Sciatic nerve (tissue), 2 donors: ENCODE data around the gene RAP1A. TPM values are rescaled to one million over a fixed set of nuclear protein-coding genes. Genes with fewer than 3 reads are reported as not detected.

Experiments used
- ATAC-seq: fragments of 200-7000 bp; cut with Tn5 transposase; one replicate; pipeline ENCODE4 v1.9.1; 2020; ENCODE audit warnings: mild to moderate bottlenecking, moderate library complexity
- DNase-seq: peaks from one replicate; pipeline ENCODE4 v3.0.0-alpha.2; 2020; ENCODE audit warnings: low spot score
- intact Hi-C: fragments of 100-400 bp; cut with DNase I; formaldehyde crosslinking; loops from one replicate; pipeline ENCODE4 v1.14.2; 2022
- total RNA-seq: library from RNA; stranded (reverse); fragmentation: NEBNext Ultra II Directional; extraction: Animal tissue kit (Norgen Biotek cat#: 25700); gene quantifications from one replicate; pipeline ENCODE4 v1.2.1, GENCODE V29; 2021
- donor health status: DM: no; HTN: no; CAD: no.
- donor health status: DM: no; HTN: no; CAD: no.

RAP1A gene
- 97.0 TPM for total RNA-seq

- DNase-seq (peak; percentile 98), ATAC-seq (peak; percentile 98)
- intact Hi-C loops = no loop called here
Measured at GRCh38 chr1:111619635-111620440, at the start of gene RAP1A. Gene RAP1A, plus strand, starts transcription at chr1:111619789. Its CDS starts 71,572 bp downstream, at chr1:111691361.

GRCh38 chr1:111569913-111570312 is 49.7 kb upstream of the RAP1A start:
- no peak for DNase-seq
- ATAC-seq = no peak
- intact Hi-C loops = no loop called here

GRCh38 chr1:111570781-111571181 is 48.8 kb upstream of the RAP1A start:
- ATAC-seq (no peak), DNase-seq (no peak)
- intact Hi-C loops = no loop called here

- ATAC-seq = no peak
- intact Hi-C loops = no loop called here
- DNase-seq = no peak
Measured at GRCh38 chr1:111571239-111571638, 48.4 kb upstream of the RAP1A start.

- ATAC-seq (peak; percentile 44), DNase-seq (no peak)
- intact Hi-C loops = no loop called here
Measured at GRCh38 chr1:111571987-111572386, 47.6 kb upstream of the RAP1A start.

GRCh38 chr1:111576547-111576946 is 43.0 kb upstream of the RAP1A start:
- intact Hi-C loops = no loop called here
- DNase-seq = no peak
- no peak for ATAC-seq

- DNase-seq = no peak
- intact Hi-C loops = no loop called here
- ATAC-seq = no peak
Measured at GRCh38 chr1:111577814-111578213, 41.8 kb upstream of the RAP1A start.

- intact Hi-C loops = loop anchor here (5.0 kb wide), 1 partner anchor 1614 kb away; no protein-coding TSS in a partner anchor
- no peak for DNase-seq
- no peak for ATAC-seq
Measured at GRCh38 chr1:111581166-111581565, 38.4 kb upstream of the RAP1A start.

GRCh38 chr1:111582016-111582415 is 37.6 kb upstream of the RAP1A start:
- no peak for DNase-seq
- intact Hi-C loops = loop anchor here (5.0 kb wide), 1 partner anchor 1615 kb away; no protein-coding TSS in a partner anchor
- ATAC-seq = no peak

- intact Hi-C loops = loop anchor here (5.0 kb wide), 1 partner anchor 1616 kb away; no protein-coding TSS in a partner anchor
- DNase-seq (no peak), ATAC-seq (peak; percentile 39)
Measured at GRCh38 chr1:111582644-111583618, 36.7 kb upstream of the RAP1A start.

GRCh38 chr1:111585447-111586086 is 34.0 kb upstream of the RAP1A start:
- no peak for ATAC-seq
- intact Hi-C loops = no loop called here
- no peak for DNase-seq

- ATAC-seq (no peak), DNase-seq (no peak)
- intact Hi-C loops = no loop called here
Measured at GRCh38 chr1:111586112-111586511, 33.5 kb upstream of the RAP1A start.

GRCh38 chr1:111587509-111588174 is 31.9 kb upstream of the RAP1A start:
- no peak for DNase-seq
- intact Hi-C loops = no loop called here
- no peak for ATAC-seq

- DNase-seq (no peak), ATAC-seq (peak; percentile 26)
- intact Hi-C loops = no loop called here
Measured at GRCh38 chr1:111591937-111592336, 27.7 kb upstream of the RAP1A start.

- intact Hi-C loops = no loop called here
- ATAC-seq (peak; percentile 92), DNase-seq (peak; percentile 83)
Measured at GRCh38 chr1:111592389-111593361, 26.9 kb upstream of the RAP1A start.

- intact Hi-C loops = no loop called here
- DNase-seq = no peak
- ATAC-seq = no peak
Measured at GRCh38 chr1:111593403-111594305, 25.9 kb upstream of the RAP1A start.

- intact Hi-C loops = no loop called here
- DNase-seq (no peak), ATAC-seq (no peak)
Measured at GRCh38 chr1:111594306-111594693, 25.3 kb upstream of the RAP1A start.
